Medulla oblongata (tissue), 1 donor: ENCODE data around the gene RNF187.

ENCODE experiments used
- DNase-seq: peaks from one replicate; pipeline ENCODE4 v3.0.0-alpha.2; 2015; ENCODE audit errors: extremely low spot score

Gene RNF187

DNA sequence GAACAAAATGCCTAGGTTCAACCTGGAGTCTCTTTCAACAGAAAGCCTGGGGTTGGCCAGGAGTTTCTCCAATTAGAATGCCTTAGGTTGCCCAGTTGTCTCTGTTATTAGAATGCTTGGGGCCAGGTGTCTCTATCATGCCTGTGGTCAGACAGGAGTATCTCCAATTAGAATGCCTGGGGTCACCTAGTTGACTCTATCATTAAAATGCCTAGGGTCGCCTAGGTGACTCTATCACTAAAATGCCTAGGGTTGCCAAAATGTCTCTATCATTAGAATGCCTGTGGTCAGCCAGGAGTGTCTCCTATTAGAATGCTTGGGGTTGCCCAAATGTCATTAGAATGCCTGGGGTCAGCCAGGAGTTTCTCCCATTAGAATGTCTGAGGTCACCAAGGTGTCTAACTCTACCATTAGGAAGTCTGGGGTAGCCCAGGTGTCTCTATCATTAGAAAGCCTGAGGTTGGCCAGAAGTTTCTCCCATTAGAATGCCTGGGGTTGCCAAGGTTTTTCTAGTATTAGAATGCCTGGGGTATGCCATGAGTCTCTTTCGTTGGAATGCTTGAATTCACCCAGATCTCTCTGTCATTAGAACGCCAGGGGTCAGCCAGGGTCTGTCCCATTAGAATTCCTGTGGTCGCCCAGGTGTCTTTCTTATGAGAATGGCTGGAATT is 57.9 kb downstream of the RNF187 start:
- no peak for DNase-seq
